ENCODE data around the gene ARHGAP26.

DNA sequence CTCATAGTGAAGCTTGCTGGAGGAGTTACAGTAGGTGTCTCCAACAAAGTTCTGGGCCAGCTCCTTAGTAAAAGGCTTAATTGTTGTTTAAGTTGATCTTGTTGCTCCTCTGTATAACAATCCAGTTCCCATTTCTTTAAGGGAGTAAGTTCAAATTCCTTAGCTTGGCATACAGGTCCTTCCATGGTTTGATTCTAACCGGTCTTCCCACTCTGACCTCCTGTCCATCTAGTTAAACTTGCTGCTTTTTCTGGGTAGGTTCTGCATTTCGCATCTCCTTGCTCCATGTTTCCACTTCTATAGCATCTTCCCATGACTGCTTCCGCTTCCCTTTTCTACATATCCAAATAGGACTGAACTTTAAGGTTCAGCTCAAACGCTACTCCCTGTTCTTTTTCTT is 95.5 kb downstream of the ARHGAP26 start:
- TF ChIP-seq, protein P1, sequence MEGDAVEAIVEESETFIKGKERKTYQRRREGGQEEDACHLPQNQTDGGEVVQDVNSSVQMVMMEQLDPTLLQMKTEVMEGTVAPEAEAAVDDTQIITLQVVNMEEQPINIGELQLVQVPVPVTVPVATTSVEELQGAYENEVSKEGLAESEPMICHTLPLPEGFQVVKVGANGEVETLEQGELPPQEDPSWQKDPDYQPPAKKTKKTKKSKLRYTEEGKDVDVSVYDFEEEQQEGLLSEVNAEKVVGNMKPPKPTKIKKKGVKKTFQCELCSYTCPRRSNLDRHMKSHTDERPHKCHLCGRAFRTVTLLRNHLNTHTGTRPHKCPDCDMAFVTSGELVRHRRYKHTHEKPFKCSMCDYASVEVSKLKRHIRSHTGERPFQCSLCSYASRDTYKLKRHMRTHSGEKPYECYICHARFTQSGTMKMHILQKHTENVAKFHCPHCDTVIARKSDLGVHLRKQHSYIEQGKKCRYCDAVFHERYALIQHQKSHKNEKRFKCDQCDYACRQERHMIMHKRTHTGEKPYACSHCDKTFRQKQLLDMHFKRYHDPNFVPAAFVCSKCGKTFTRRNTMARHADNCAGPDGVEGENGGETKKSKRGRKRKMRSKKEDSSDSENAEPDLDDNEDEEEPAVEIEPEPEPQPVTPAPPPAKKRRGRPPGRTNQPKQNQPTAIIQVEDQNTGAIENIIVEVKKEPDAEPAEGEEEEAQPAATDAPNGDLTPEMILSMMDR (IDR thresholded peaks at IDR 0.05; ENCODE audit: low read depth, low read length, missing input control) = no peak
- TF ChIP-seq, protein P2, sequence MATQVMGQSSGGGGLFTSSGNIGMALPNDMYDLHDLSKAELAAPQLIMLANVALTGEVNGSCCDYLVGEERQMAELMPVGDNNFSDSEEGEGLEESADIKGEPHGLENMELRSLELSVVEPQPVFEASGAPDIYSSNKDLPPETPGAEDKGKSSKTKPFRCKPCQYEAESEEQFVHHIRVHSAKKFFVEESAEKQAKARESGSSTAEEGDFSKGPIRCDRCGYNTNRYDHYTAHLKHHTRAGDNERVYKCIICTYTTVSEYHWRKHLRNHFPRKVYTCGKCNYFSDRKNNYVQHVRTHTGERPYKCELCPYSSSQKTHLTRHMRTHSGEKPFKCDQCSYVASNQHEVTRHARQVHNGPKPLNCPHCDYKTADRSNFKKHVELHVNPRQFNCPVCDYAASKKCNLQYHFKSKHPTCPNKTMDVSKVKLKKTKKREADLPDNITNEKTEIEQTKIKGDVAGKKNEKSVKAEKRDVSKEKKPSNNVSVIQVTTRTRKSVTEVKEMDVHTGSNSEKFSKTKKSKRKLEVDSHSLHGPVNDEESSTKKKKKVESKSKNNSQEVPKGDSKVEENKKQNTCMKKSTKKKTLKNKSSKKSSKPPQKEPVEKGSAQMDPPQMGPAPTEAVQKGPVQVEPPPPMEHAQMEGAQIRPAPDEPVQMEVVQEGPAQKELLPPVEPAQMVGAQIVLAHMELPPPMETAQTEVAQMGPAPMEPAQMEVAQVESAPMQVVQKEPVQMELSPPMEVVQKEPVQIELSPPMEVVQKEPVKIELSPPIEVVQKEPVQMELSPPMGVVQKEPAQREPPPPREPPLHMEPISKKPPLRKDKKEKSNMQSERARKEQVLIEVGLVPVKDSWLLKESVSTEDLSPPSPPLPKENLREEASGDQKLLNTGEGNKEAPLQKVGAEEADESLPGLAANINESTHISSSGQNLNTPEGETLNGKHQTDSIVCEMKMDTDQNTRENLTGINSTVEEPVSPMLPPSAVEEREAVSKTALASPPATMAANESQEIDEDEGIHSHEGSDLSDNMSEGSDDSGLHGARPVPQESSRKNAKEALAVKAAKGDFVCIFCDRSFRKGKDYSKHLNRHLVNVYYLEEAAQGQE (IDR thresholded peaks at IDR 0.05) = no peak
- TF ChIP-seq, protein P3, sequence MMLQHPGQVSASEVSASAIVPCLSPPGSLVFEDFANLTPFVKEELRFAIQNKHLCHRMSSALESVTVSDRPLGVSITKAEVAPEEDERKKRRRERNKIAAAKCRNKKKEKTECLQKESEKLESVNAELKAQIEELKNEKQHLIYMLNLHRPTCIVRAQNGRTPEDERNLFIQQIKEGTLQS (IDR thresholded peaks at IDR 0.05) = no peak
- TF ChIP-seq FOXA1 (IDR thresholded peaks at IDR 0.05) = no peak
- no peak for TF ChIP-seq EGR1 (IDR thresholded peaks at IDR 0.05; ENCODE audit: low read depth in 2 of 2)

All from liver (tissue), 3 donors.